A549 treated with GW870086 at 1 μM for 4 hours (cell line): Measurements from ENCODE around the gene ZYG11A. TPM values are rescaled to one million over a fixed set of nuclear protein-coding genes. Genes with fewer than 3 reads are reported as not detected.

Source experiments
- total RNA-seq: library from RNA; stranded (reverse); fragments of 200-300 nt; extraction: Qiagen RNA extraction; gene quantifications from 5 replicates; pipeline ENCODE4 v1.2.3, GENCODE V29; 2022; ENCODE audit warnings: low read depth

ZYG11A gene
- total RNA-seq, result 2.1 to 2.8 TPM (median 2.5 TPM) in 5 replicates

DNA sequence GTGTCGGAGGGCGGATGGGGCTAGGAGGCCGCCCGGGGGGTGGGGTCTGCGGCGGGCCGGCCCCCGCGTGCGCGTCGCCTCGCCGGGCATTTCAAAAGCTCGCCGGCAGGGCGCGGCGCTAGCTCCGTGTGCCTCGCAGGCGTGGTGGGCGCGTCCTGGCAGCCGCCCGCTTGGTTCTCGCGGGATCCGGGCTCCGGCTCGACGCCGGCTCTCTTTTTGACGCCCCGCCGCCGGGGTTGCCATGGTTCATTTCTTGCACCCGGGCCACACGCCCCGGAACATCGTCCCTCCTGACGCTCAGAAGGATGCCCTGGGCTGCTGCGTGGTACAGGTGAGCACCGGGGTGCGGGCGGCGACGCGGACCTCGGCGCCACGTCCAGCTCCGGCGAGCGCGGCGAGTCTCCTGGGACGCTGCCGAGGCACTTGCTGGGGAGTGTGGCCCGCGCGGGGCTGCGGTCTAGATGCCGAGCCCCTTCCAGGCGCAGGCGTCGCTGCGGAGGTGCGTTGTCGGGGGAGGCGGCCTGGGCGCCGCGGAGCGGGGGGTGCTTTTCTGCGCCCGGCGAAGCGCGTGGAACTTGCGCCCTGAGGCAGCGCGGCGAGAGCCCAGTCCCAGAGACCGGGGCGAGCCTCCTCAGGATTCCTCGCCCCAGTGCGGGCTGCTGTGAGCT, at the start of gene ZYG11A:
Gene ZYG11A, plus strand, starts transcription at position 118 of the 668 bp plus-strand sequence. Its CDS starts 124 bp downstream, at position 242.

DNA sequence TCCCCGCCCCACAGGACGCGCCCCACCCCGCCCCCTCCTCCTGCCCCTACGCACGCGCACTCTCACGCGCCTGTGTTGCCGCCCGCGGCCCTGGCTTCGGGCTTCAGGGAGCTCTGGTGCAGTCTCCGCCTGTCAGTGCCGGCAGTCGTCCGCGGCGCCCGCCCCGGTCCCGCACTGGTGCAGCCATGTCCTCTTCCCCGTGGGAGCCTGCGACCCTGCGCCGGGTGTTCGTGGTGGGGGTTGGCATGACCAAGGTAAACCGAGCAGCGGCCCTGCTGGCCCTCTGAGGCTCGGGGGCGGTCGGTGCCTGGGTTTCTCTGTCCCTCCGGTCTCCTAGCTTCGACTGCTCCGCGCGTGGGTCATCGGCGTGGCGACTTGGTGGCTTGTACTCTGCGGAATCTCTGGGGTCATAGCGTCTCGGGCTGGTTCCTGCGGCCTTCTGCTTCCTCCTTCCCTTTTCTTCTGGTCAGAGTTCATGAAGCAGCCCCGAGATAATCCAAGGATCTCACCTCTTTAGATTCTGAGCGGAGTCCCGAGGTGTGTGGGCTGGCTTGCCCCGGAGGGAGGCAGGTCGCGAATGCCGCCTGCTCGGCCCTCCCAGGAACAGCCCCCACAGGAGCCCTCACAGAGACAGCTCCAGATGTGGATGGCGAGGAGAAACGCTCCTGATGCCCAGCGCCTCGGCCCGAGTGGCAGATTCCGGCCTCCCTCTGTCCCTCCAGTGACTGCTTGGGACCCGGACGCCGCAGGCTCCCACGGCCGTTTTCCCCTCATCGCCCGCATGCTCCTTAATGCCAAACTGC, 84.9 kb downstream of the ZYG11A start, which contains the start of gene SCP2:
Gene SCP2, plus strand, starts transcription at position 65 of the 803 bp plus-strand sequence. Its CDS starts 121 bp downstream, at position 186.

Other genes starting within 250 kb of the ZYG11A start
- gene GPX7, start 240.4 kb upstream of the ZYG11A start, total RNA-seq, result not detected in 5 replicates
- 0.29 to 0.47 TPM (median 0.39 TPM) in 4 of 5 replicates, not detected in the other for gene SHISAL2A, start 209.6 kb upstream of the ZYG11A start, total RNA-seq
- 17.4 to 22.7 TPM (median 22.2 TPM) in 5 replicates for gene COA7, start 144.4 kb upstream of the ZYG11A start, total RNA-seq
- gene ZYG11B, start 116.3 kb upstream of the ZYG11A start, total RNA-seq, result 3.6 to 6.4 TPM (median 5.3 TPM) in 5 replicates
- 7.8 to 12.7 TPM (median 10.4 TPM) in 5 replicates for gene ECHDC2, start 79.0 kb downstream of the ZYG11A start, total RNA-seq
- gene SCP2, start 84.5 kb downstream of the ZYG11A start, total RNA-seq, result 38.7 to 64.8 TPM (median 51.0 TPM) in 5 replicates
- gene PODN, start 219.5 kb downstream of the ZYG11A start, total RNA-seq, result not detected in 5 replicates